ENCODE results near the gene GPHN. TPM values are rescaled to one million over a fixed set of nuclear protein-coding genes. Genes with fewer than 3 reads are reported as not detected.

GPHN gene
- total RNA-seq, 1 donor from 2014 or later: 12.5 TPM

- no peak for DNase-seq (ENCODE audit: extremely low spot score in 2 of 2)
- Histone ChIP-seq H3K4me1 (no peaks in the 10 kb centered on the region), H3K27me3 (no peaks in the 10 kb centered on the region), H3K9me3 (no peaks in the 10 kb centered on the region), H3K36me3 (peaks cover 0 to 11% of the 10 kb centered on the region in 2 donors), H3K4me3 (no peak overlapping the region), H3K27ac (no peak overlapping the region)
- intact Hi-C loops (cut with DNase I): no loop called here
- TF ChIP-seq, protein P1, sequence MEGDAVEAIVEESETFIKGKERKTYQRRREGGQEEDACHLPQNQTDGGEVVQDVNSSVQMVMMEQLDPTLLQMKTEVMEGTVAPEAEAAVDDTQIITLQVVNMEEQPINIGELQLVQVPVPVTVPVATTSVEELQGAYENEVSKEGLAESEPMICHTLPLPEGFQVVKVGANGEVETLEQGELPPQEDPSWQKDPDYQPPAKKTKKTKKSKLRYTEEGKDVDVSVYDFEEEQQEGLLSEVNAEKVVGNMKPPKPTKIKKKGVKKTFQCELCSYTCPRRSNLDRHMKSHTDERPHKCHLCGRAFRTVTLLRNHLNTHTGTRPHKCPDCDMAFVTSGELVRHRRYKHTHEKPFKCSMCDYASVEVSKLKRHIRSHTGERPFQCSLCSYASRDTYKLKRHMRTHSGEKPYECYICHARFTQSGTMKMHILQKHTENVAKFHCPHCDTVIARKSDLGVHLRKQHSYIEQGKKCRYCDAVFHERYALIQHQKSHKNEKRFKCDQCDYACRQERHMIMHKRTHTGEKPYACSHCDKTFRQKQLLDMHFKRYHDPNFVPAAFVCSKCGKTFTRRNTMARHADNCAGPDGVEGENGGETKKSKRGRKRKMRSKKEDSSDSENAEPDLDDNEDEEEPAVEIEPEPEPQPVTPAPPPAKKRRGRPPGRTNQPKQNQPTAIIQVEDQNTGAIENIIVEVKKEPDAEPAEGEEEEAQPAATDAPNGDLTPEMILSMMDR (IDR thresholded peaks at IDR 0.05): no peak
- TF ChIP-seq POLR2AphosphoS5 (IDR thresholded peaks at IDR 0.05; ENCODE audit: insufficient read depth in 1 of 2, low read depth in 1 of 2): no peak
- TF ChIP-seq POLR2A (IDR thresholded peaks at IDR 0.05): no peak
Measured at GRCh38 chr14:67127174-67127573, 619.2 kb downstream of the GPHN start.

DNA sequence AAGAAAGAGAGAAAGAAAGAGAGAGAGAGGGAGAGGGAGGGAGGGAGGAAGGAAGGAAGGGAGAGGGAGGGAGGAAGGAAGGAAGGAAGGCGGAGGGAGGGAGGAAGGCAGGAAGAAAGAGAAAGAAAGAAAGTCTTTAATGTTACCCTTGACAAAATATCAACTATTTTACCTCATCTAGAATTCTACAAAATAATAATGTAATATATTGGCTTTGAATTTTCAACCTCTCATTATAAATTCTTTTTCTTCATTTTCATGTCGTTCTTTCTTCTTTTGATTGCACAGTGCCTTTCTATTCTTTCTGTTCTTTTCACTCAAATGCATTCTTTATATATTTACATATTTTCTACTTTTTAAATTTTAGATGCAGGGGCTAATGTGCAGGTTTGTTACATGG, 621.8 kb downstream of the GPHN start:
- no peak overlapping the region for H3K27ac ChIP-seq
- DNase-seq (ENCODE audit: extremely low spot score in 2 of 2): no peak
- intact Hi-C loops (cut with DNase I): no loop called here
- H3K36me3 ChIP-seq: no peaks in the 10 kb centered on the region
- no peaks in the 10 kb centered on the region for H3K9me3 ChIP-seq
- no peak for TF ChIP-seq POLR2AphosphoS5 (IDR thresholded peaks at IDR 0.05; ENCODE audit: insufficient read depth in 1 of 2, low read depth in 1 of 2)
- TF ChIP-seq POLR2A (IDR thresholded peaks at IDR 0.05): no peak
- TF ChIP-seq, protein P1 (IDR thresholded peaks at IDR 0.05): no peak
- no peaks in the 10 kb centered on the region for H3K4me1 ChIP-seq
- H3K4me3 ChIP-seq: no peak overlapping the region
- H3K27me3 ChIP-seq: no peaks in the 10 kb centered on the region

- no peaks in the 10 kb centered on the region for H3K4me1 ChIP-seq
- H3K4me3 ChIP-seq: no peak overlapping the region
- DNase-seq (ENCODE audit: extremely low spot score in 2 of 2): no peak
- no peaks in the 10 kb centered on the region for H3K27me3 ChIP-seq
- no peak for TF ChIP-seq POLR2AphosphoS5 (IDR thresholded peaks at IDR 0.05; ENCODE audit: insufficient read depth in 1 of 2, low read depth in 1 of 2)
- TF ChIP-seq, protein P1 (IDR thresholded peaks at IDR 0.05): no peak
- TF ChIP-seq POLR2A (IDR thresholded peaks at IDR 0.05): no peak
- H3K36me3 ChIP-seq: no peaks in the 10 kb centered on the region
- no peaks in the 10 kb centered on the region for H3K9me3 ChIP-seq
- intact Hi-C loops (cut with DNase I): no loop called here
- H3K27ac ChIP-seq: no peak overlapping the region
Measured at GRCh38 chr14:67131691-67132090, 623.7 kb downstream of the GPHN start.

GRCh38 chr14:67133144-67133543, 625.2 kb downstream of the GPHN start:
- H3K4me1 ChIP-seq: no peaks in the 10 kb centered on the region
- no peak overlapping the region for H3K27ac ChIP-seq
- no peak overlapping the region for H3K4me3 ChIP-seq
- DNase-seq (ENCODE audit: extremely low spot score in 2 of 2): no peak
- H3K36me3 ChIP-seq: no peaks in the 10 kb centered on the region
- TF ChIP-seq POLR2A (IDR thresholded peaks at IDR 0.05): no peak
- TF ChIP-seq POLR2AphosphoS5 (IDR thresholded peaks at IDR 0.05; ENCODE audit: insufficient read depth in 1 of 2, low read depth in 1 of 2): no peak
- TF ChIP-seq, protein P1 (IDR thresholded peaks at IDR 0.05): no peak
- no peaks in the 10 kb centered on the region for H3K27me3 ChIP-seq
- H3K9me3 ChIP-seq: no peaks in the 10 kb centered on the region
- intact Hi-C loops (cut with DNase I): no loop called here

DNA sequence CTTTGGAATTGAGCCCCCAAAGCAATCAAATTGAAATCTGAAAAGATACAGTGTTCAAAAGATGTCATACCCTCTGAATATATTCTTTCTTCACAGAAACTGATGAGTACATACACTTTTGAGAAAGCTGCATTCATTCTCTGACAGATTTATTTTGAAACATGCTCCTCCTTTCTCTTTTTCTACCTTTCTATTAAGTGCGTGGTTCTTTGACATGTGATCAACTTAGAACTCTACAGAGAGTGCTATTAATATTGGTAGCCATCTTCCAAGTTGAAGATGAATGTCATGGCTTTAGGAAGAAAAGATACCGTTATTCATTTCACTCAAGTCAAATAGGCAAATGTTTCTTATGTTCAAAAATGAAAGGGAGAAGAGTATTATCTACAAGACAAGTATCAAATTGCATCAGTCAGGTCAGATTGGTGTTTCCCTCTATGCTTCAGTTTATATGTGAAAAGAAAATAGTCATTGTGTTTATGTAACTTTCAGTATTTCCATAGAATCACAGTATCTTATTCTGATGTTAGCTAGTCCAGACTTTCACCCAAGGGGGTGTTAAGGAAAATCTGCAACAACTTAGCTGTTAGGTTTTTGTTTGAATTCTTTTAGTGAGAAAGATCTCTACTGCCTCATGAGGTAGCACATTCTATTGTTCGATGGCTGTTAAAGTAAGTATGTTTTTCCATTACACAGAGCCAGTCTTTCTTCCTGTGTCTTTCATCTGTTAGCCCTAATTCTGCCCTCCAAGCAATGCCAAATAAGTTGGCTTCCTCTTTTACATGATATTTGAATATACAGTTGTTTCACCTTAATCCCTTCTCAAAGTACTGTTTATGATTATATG, 625.9 kb downstream of the GPHN start:
- TF ChIP-seq POLR2A (IDR thresholded peaks at IDR 0.05): no peak
- no peak for TF ChIP-seq POLR2AphosphoS5 (IDR thresholded peaks at IDR 0.05; ENCODE audit: insufficient read depth in 1 of 2, low read depth in 1 of 2)
- TF ChIP-seq, protein P1 (IDR thresholded peaks at IDR 0.05): no peak
- DNase-seq (ENCODE audit: extremely low spot score in 2 of 2): no peak
- intact Hi-C loops (cut with DNase I): no loop called here

More for the DNA sequence above, 625.9 kb downstream of the GPHN start:
- Histone ChIP-seq H3K4me3 (no peak overlapping the region), H3K27me3 (no peaks in the 10 kb centered on the region), H3K36me3 (no peaks in the 10 kb centered on the region), H3K27ac (no peak overlapping the region), H3K9me3 (no peaks in the 10 kb centered on the region), H3K4me1 (no peaks in the 10 kb centered on the region)
